Left cardiac atrium (tissue), 4 donors: ENCODE data around the gene TXNDC11. TPM values are rescaled to one million over a fixed set of nuclear protein-coding genes. Genes with fewer than 3 reads are reported as not detected.

Experiments
- ATAC-seq, 2 donors: fragments of 200-7000 bp; cut with Tn5 transposase; one replicate each; pipeline ENCODE4 v1.9.1; 2020; ENCODE audit warnings: mild to moderate bottlenecking in 2 of 2, moderate library complexity in 2 of 2
- DNase-seq: peaks from one replicate; pipeline ENCODE4 v3.0.0-alpha.2; 2020
- intact Hi-C, 2 donors: fragments of 100-400 bp; cut with DNase I; formaldehyde crosslinking; loops; one replicate each; pipeline versions ENCODE4 v1.14.1 to v1.15.1; 2022 to 2023
- total RNA-seq, 2 donors: library from RNA; stranded (reverse); fragmentation: NEBNext Ultra II Directional; extraction: Animal tissue kit (Norgen Biotek cat#: 25700); gene quantifications; one replicate each; pipeline ENCODE4 v1.2.1, GENCODE V29; 2021
- donor health status: DM: no; HTN: yes; CAD: no.
- donor health status: DM: no; HTN: yes; CAD: no; lungs with severe emphysema.
- donor health status: DM: yes; HTN: yes; CAD: no.
- donor health status: Dilated cardiomyopathy.

TXNDC11 gene
- total RNA-seq, 2 donors from 2014 or later, result 21.8 to 30.4 TPM

DNA sequence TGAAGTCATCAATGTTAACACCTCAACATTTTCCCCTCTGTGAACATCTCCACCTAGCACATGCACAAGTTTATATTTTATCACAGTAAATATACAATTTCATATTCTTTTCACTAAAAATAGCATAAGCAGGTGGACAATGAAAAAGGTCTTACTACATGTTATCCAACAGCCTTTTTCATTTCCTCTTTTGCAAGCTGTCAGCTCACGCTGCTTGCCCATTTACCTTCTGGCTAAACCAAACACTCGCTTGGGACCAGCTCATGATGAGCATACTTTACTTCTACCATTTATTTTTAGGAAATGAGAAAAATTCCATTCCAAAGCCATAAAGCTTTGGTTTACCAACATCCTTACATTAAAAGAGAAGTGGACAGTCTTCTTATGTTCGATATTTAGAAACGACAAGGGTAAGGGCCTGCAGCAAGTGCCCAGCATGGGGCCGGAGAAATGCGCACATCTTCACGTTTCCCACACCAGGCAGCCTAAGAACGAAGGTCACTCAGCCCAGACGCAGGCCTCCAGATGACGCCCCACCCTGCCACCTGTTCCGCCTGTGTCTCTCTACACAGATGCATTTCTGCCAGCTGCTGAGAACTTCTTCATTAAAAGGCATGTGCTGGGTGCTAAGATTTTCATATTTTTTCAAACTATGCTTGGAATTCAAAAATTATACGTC, 60.5 kb downstream of the TXNDC11 start:
- intact Hi-C loops, result no loop called here
- DNase-seq, result no peak
- no peak for ATAC-seq

GRCh38 chr16:11681556-11681955, 61.1 kb downstream of the TXNDC11 start:
- DNase-seq, result no peak
- ATAC-seq, result no peak
- intact Hi-C loops, result no loop called here

DNA sequence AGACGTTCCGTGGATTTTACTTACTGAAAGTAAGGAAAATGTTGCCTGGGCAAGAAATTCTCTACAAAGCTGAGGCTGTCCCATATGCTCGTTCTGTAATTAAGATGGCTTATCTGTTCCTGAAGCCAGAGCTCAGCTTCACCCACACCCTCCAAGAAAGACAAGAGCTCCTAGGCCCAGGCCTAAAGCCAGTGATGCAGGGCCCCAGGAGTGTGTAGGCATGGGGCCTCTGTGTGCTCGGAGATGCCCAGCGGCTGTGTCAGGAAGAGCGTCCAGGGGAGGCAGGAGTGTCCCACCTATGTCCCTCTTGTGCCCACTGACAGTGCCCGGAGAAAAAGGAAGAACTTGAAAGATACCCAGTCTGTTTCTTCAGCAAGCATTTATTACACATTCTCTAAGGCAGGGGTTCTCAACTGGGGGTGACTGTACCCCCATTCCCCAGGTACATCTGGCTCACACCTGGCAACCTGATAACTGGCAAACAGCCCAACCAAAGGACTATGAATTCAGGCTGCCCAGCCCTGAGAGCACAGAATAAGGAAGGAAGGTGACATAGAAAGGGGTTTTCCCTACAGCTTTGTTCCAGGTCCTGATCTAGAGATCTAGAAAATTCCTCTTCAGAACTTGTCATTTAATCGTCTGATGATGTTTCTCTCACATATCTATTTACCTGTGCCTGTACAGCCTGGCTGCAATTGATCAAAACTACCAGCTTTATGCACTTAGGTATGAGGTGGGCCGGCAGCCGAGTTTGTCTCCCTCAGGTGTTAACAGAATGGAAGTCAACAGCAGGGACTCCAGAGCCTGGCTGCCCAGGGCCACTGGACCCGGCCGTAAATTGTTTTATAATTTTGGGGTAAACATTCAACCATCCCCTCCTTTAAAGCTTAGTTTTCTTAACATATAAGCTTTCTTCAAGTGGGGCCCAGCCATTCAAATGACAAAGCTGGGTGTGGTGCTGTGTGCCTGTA, 62.4 kb downstream of the TXNDC11 start:
- no peak for DNase-seq
- no peak for ATAC-seq
- intact Hi-C loops, result loop anchor here in 1 of 2 donors (5.0 kb wide), 1 partner anchor 32 kb away; no protein-coding TSS in a partner anchor

DNA sequence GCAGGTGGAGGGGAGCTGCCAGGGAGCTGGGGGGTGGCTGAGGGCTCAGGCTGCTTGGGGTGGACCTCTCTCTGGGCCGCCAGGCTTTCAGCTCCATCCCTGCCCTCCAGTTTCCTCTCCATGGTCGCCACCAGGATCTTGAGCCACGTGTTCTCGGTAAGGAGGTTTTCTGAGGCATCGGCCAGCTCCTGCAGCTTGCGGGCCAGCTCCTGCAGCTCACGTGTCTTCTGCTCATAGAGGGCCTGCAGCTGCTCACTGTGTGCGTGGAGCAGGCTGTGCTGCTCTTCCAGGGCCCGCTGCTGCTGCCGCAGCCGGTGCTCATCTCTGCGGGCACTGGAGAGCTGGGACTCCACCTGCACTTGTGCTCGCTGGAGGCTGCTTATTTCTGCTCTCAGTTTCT, 63.4 kb downstream of the TXNDC11 start:
- ATAC-seq, result no peak
- no peak for DNase-seq
- intact Hi-C loops, result loop anchor here in 1 of 2 donors (5.0 kb wide), 1 partner anchor 33 kb away; no protein-coding TSS in a partner anchor

GRCh38 chr16:11677959-11678881, 64.4 kb downstream of the TXNDC11 start:
- ATAC-seq (no peak), DNase-seq (no peak)
- intact Hi-C loops, result loop anchor here in 1 of 2 donors (5.0 kb wide), 1 partner anchor 34 kb away; no protein-coding TSS in a partner anchor

DNA sequence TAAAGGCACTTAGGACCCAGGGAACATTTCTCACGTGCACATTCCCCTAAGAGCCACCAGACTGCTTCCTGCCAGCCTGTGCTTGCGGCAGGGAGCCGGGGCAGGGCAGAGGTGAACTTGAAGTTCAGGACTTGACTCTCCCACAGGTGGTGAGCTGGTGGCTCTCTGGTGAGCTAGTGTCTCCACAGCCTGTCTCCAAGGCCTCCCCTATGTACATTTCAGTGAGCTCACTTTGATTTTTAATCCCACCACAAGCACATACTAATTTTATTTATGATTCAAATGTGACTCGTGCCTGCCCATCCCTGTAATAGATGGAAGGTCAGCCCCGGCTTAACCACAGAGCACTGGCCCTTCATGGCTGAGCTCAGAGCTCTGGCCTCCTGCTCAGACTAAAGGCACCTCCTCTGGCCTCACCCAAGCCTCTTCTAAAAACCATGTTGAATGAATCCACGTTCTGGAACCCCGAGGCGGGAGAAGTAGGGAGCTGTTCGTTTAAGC, 65.2 kb downstream of the TXNDC11 start:
- intact Hi-C loops, result loop anchor here in 1 of 2 donors (5.0 kb wide), 1 partner anchor 35 kb away; no protein-coding TSS in a partner anchor
- ATAC-seq (no peak), DNase-seq (no peak)

DNA sequence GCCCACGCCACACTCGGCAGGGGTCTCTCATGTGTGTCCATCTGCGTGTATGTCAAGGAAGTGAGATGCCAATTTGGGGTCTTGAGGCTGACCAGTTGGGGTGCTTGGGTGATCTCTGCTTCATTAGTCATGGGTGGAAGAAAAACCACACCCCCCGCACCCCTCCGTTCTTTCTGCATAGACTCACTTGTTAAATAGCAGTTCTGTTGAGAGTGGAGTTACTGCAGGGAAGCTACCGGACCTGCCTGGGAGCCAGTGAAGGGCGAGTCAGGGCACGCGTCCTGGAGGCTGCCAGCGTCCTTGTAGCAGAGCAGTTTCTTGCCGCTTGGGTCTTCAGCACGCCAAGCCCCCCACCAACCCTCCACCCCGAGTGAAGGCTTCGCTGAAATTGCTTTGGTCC, 65.9 kb downstream of the TXNDC11 start:
- intact Hi-C loops, result loop anchor here in 1 of 2 donors (5.0 kb wide), 1 partner anchor 36 kb away; no protein-coding TSS in a partner anchor
- no peak for DNase-seq

GRCh38 chr16:11675561-11676511, 66.8 kb downstream of the TXNDC11 start:
- intact Hi-C loops, result loop anchor here in 1 of 2 donors (5.0 kb wide), 1 partner anchor 36 kb away; no protein-coding TSS in a partner anchor
- DNase-seq (peak; percentile 51), ATAC-seq (peak in 1 of 2 donors; percentile 6)

More for the DNA sequence above, 65.9 kb downstream of the TXNDC11 start:
- no peak for ATAC-seq

DNA sequence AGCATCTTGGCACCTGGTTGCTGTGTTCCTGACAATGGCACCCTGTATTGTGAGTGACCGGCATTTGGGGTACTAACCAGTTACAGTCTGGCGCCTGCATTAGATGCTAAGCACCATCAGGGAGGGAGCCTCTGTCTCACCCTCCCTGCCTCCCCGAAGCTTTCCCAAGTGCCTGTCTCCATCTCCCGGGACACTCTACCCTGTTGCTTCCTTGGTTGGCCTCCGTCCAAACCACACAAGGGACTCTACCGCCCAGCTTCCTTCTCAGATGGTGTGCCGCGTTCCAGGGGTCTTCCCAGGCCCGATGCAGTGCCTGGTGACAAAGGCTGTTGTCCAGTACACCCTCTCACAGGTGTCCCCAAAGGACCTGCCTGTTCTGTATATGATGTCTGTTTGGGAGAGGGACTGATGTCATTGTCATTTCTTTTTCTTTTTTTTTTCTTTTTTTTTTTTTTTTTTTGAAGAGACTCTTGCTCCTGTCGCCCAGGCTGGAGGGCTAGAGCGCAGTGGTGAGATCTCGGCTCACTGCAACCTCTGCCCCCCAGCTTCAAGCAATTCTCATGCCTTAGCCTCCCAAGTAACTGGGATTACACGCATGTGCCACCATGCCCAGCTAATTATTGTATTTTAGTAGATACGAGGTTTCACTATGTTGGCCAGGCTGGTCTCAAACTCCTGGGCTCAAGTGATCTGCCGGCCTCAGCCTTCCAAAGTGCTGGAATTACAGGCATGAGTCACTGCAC, 67.7 kb downstream of the TXNDC11 start:
- ATAC-seq, result no peak
- intact Hi-C loops, result loop anchor here in 1 of 2 donors (5.0 kb wide), 1 partner anchor 37 kb away; no protein-coding TSS in a partner anchor
- no peak for DNase-seq

- no peak for ATAC-seq
- intact Hi-C loops, result no loop called here
- DNase-seq, result no peak
These were observed 68.4 kb downstream of the TXNDC11 start for GRCh38 chr16:11674001-11674817.

DNA sequence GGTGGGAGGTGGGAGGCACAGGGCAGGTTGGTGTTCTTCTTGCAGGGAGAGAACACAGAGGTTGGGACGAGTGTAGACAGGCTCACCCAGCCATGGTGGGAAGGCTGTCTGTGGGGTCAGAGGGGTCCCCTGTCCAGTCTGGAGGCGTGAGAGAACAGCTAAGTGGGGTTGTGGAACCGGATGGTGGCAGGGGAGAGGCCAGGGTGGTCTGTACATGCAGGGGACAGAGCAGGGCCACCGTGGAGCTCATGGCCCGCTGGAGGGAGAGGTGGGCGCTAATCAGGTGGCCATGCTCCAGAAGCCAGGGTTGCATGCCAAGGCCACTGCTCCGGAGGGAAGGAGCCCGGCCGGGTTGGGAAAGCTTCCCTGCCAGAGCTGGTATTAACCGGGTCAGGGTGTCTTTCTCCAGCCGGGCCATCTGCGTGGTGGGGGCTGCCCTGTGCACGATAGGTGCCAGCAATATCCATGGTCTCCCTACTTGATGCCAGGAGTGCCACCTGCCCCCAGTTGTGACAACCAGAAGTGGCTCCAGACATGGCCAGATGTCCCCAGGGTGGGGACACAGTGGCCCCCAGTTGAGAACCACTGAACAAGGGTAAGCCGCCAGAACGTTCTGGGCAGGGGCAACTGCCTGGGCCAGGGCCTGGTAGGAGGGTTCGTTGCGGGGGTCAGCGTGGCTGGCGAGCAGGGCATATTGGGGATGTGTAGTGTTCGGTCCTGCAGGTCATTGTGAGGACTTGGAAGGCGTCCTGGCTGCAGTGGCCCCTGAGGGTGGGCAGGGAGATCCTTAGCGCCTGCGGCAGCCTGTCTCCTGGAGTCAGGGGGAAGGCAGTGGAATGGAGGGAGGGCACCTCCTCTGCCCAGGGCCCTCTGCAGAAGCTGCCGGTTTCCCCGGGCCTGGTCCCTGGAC, 69.3 kb downstream of the TXNDC11 start:
- ATAC-seq (peak in 1 of 2 donors; percentile 13), DNase-seq (no peak)
- intact Hi-C loops, result no loop called here

GRCh38 chr16:11672206-11673090, 70.2 kb downstream of the TXNDC11 start:
- intact Hi-C loops, result no loop called here
- no peak for ATAC-seq
- DNase-seq, result no peak

DNA sequence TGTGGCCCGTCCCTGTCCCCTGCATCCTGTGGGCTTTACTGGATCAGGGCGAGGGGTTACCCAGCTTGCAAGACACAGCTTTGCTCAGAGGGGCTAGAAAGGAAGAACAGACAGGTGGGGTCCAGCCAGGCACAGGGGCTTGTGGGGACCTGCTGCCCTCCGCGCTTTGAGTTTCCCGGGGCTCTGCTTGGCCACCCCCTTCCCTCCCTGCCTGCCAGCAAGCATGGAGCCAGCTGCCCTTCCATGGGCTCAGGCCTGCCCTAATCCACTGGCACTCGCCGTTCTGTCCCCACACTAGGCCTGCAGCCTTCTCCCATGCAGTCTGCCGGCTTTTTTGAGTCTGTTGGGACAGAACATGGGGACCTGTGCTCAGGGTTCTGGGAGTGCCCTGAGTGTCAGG, 71.0 kb downstream of the TXNDC11 start:
- intact Hi-C loops, result no loop called here
- DNase-seq (no peak), ATAC-seq (no peak)

DNA sequence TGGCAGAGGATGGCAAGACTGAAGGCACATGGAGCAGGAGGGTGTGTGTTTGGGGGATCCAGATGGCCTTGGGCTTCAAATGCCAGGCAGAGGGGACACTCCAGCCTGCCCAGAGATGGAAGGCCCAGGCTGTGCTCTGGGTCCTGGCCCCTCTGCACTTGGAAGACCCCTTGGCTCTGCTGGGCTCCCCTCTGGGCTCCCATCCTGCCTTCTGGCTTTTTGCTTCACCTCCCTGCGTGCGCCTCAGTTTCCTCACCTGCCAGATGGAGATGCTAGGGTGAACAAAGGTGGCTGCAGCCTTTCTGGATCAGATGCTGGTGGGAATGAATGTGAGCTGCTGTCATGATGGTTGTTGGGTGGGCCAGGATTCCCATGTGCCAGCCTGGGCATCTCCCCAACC, 71.4 kb downstream of the TXNDC11 start:
- intact Hi-C loops, result no loop called here
- ATAC-seq, result no peak
- DNase-seq, result no peak
